ENCODE measurements around the gene ZYX.

ZYX gene

GRCh38 chr7:143380646-143381426 is at the start of gene ZYX:
ZYX (plus strand) TSS chr7:143381345; CDS start chr7:143381572, 227 bp downstream.
- Mint-ChIP-seq H3K9me3 (no peaks in the 10 kb centered on the region), H3K27me3 (no peaks in the 10 kb centered on the region), H3K4me1 (peaks cover 14% of the 10 kb centered on the region), H3K27ac (peak within 1 kb of the TSS; percentile 83), H3K4me3 (peak within 1 kb of the TSS; percentile 85), H3K36me3 (no peaks in the 10 kb centered on the region)
- DNase-seq (ENCODE audit: low spot score in 2 of 2) (peak; percentile 71 to 73), ATAC-seq (ENCODE audit: low read depth) (peak; percentile 73)

- Mint-ChIP-seq H3K27ac (no peak overlapping the region), H3K9me3 (no peaks in the 10 kb centered on the region), H3K36me3 (no peaks in the 10 kb centered on the region), H3K27me3 (no peaks in the 10 kb centered on the region), H3K4me3 (no peak overlapping the region), H3K4me1 (peaks cover 5% of the 10 kb centered on the region)
- DNase-seq (ENCODE audit: low spot score in 2 of 2) (no peak), ATAC-seq (ENCODE audit: low read depth) (no peak)
Measured at GRCh38 chr7:143334244-143334643, 46.9 kb upstream of the ZYX start.

DNA sequence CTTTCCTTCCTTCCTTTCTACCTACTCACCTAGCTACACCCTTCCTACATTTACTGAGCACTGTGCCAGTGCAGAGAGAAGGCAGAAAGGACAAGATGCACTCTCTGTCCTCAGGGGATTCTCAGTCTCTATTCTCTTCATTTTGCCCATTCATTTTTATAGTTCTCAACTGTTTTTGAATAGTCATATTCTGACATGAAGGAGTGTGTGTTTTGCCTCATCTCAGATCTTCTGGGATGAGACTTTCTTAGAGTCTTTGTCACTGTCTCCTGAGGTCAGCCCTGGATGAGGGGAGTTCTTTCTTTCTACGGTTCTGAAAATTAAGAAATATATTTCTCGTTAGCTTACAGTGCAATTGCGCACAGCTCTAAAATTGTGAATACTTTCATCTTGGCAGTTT is 43.9 kb upstream of the ZYX start:
- H3K4me3 Mint-ChIP-seq, result no peak overlapping the region
- H3K27ac Mint-ChIP-seq, result no peak overlapping the region
- ATAC-seq (ENCODE audit: low read depth) (no peak), DNase-seq (ENCODE audit: low spot score in 2 of 2) (no peak)
- peaks cover 7% of the 10 kb centered on the region for H3K4me1 Mint-ChIP-seq
- H3K9me3 Mint-ChIP-seq, result no peaks in the 10 kb centered on the region
- H3K27me3 Mint-ChIP-seq, result peaks cover 13% of the 10 kb centered on the region
- H3K36me3 Mint-ChIP-seq, result no peaks in the 10 kb centered on the region

DNA sequence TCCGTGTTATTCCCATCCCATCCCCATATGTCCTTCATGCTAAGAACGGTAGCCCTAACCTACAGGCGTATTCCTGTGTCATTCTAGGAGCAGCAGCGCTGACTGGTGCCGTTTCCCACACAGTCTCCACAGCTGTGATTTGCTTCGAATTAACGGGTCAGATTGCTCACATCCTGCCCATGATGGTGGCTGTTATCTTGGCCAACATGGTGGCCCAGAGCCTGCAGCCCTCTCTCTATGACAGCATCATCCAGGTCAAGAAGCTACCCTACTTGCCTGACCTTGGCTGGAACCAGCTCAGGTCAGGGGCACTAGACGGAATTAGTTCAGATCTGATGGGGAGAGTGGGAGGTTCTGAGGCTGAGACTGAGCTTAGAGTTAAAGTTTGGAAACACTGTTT is 39.3 kb upstream of the ZYX start:
- Mint-ChIP-seq H3K9me3 (no peaks in the 10 kb centered on the region), H3K27me3 (peaks cover 23% of the 10 kb centered on the region), H3K27ac (no peak overlapping the region), H3K4me3 (no peak overlapping the region), H3K4me1 (peaks cover 12% of the 10 kb centered on the region), H3K36me3 (no peaks in the 10 kb centered on the region)
- ATAC-seq (ENCODE audit: low read depth), result no peak
- DNase-seq (ENCODE audit: low spot score in 2 of 2), result no peak

GRCh38 chr7:143343596-143343995 is 37.5 kb upstream of the ZYX start:
- Mint-ChIP-seq H3K9me3 (no peaks in the 10 kb centered on the region), H3K36me3 (no peaks in the 10 kb centered on the region), H3K27ac (no peak overlapping the region), H3K27me3 (peaks cover 28% of the 10 kb centered on the region), H3K4me3 (no peak overlapping the region), H3K4me1 (peaks cover 9% of the 10 kb centered on the region)
- DNase-seq (ENCODE audit: low spot score in 2 of 2) (no peak), ATAC-seq (ENCODE audit: low read depth) (no peak)

- peak overlapping the region; percentile 15 for H3K27ac Mint-ChIP-seq
- DNase-seq (ENCODE audit: low spot score in 2 of 2) (peak; percentile 38 to 39), ATAC-seq (ENCODE audit: low read depth) (peak; percentile 98)
- H3K9me3 Mint-ChIP-seq, result no peaks in the 10 kb centered on the region
- H3K4me3 Mint-ChIP-seq, result peak overlapping the region; percentile 76
- H3K4me1 Mint-ChIP-seq, result peaks cover 5% of the 10 kb centered on the region
- peaks cover 23% of the 10 kb centered on the region for H3K27me3 Mint-ChIP-seq
- no peaks in the 10 kb centered on the region for H3K36me3 Mint-ChIP-seq
Measured at GRCh38 chr7:143345428-143345900, 35.7 kb upstream of the ZYX start.

DNA sequence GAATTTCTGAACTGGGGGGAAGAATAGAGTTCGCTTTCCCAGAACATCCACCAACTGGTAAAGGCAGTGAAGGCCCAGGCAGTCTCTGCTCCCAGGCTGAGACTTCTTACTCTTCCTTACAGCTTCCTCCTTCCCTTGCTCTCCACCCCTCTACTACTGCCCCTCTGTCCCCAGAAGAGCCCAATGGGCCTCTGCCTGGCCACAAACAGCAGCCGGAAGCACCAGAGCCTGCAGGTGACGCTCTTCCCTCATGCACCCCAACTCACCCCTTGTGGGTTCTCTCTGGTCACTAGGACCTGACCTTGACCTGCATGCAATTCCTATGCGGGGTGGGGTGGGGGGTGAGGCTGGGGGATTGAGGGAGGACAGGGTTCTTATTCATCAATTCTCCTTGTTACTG is 35.1 kb upstream of the ZYX start:
- DNase-seq (ENCODE audit: low spot score in 2 of 2) (no peak), ATAC-seq (ENCODE audit: low read depth) (no peak)
- H3K4me1 Mint-ChIP-seq, result peaks cover 5% of the 10 kb centered on the region
- H3K36me3 Mint-ChIP-seq, result no peaks in the 10 kb centered on the region
- H3K4me3 Mint-ChIP-seq, result no peak overlapping the region
- H3K27me3 Mint-ChIP-seq, result peaks cover 23% of the 10 kb centered on the region
- no peaks in the 10 kb centered on the region for H3K9me3 Mint-ChIP-seq
- H3K27ac Mint-ChIP-seq, result no peak overlapping the region

DNA sequence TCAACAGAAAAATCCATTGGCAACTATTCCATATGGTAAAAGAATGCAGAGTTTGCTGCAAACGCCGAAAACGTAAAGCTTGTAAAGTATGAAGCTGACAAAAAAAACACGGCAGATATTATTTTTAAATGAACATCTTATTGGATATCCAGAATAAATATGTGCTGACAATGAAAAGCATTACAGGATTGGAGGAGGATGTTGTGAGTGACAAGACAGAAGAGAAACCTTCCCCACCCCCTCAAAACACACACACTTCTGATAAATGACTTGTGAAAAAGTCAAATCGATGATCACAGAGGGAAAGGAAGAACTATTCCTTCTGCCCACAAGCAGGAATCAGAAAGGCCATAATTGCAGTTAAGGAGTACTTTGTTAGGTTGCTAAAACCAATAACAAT is 33.2 kb upstream of the ZYX start:
- no peak overlapping the region for H3K4me3 Mint-ChIP-seq
- H3K36me3 Mint-ChIP-seq, result no peaks in the 10 kb centered on the region
- no peak overlapping the region for H3K27ac Mint-ChIP-seq
- DNase-seq (ENCODE audit: low spot score in 2 of 2) (no peak), ATAC-seq (ENCODE audit: low read depth) (no peak)
- H3K9me3 Mint-ChIP-seq, result no peaks in the 10 kb centered on the region
- H3K27me3 Mint-ChIP-seq, result peaks cover 28% of the 10 kb centered on the region
- H3K4me1 Mint-ChIP-seq, result peaks cover 5% of the 10 kb centered on the region

DNA sequence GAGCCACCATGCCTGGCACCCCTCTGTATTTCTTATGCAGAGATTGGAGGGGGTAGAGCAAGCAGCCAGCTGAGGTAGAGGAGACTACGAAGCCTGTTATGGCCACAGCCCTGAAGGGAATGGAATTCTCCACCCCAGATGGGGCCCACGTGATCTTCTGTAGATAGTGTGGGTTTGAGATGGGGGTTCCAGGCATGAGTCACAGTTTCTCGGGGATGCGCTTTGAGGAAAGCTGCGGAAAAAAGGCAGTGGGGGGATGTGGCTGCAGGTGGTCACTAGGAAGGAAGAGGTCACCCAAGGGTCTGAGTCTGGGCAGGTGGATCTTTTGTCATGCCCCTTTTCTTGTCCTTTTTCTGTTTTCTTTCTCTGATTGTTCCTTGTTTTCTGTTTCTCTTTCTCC is 30.1 kb upstream of the ZYX start:
- Mint-ChIP-seq H3K4me3 (no peak overlapping the region), H3K9me3 (no peaks in the 10 kb centered on the region), H3K4me1 (no peaks in the 10 kb centered on the region), H3K36me3 (no peaks in the 10 kb centered on the region), H3K27ac (no peak overlapping the region), H3K27me3 (peaks cover 25% of the 10 kb centered on the region)
- ATAC-seq (ENCODE audit: low read depth) (no peak), DNase-seq (ENCODE audit: low spot score in 2 of 2) (no peak)

DNA sequence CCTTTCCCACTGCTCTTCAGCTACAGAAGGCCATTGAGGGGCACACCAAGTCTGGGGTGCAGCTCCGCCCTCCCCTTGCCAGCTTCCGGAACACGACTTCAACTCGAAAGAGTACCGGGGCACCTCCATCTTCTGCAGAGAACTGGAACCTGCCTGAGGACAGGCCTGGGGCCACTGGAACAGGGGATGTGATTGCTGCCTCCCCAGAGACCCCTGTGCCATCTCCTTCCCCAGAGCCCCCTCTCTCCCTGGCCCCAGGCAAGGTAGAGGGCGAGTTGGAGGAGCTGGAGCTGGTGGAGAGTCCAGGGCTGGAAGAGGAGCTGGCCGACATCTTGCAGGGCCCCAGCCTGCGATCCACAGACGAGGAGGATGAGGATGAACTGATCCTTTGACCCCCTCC is 29.6 kb upstream of the ZYX start:
- no peaks in the 10 kb centered on the region for H3K4me1 Mint-ChIP-seq
- no peaks in the 10 kb centered on the region for H3K36me3 Mint-ChIP-seq
- DNase-seq (ENCODE audit: low spot score in 2 of 2) (no peak), ATAC-seq (ENCODE audit: low read depth) (no peak)
- peaks cover 24% of the 10 kb centered on the region for H3K27me3 Mint-ChIP-seq
- no peaks in the 10 kb centered on the region for H3K9me3 Mint-ChIP-seq
- no peak overlapping the region for H3K27ac Mint-ChIP-seq
- no peak overlapping the region for H3K4me3 Mint-ChIP-seq

- no peak overlapping the region for H3K27ac Mint-ChIP-seq
- H3K9me3 Mint-ChIP-seq, result no peaks in the 10 kb centered on the region
- H3K4me1 Mint-ChIP-seq, result no peaks in the 10 kb centered on the region
- no peak for ATAC-seq (ENCODE audit: low read depth)
- H3K36me3 Mint-ChIP-seq, result no peaks in the 10 kb centered on the region
- DNase-seq (ENCODE audit: low spot score in 2 of 2), result no peak
- peaks cover 20% of the 10 kb centered on the region for H3K27me3 Mint-ChIP-seq
- H3K4me3 Mint-ChIP-seq, result no peak overlapping the region
Measured at GRCh38 chr7:143352531-143353002, 28.6 kb upstream of the ZYX start.

- no peaks in the 10 kb centered on the region for H3K36me3 Mint-ChIP-seq
Measured at GRCh38 chr7:143354376-143354775, 26.8 kb upstream of the ZYX start.

DNA sequence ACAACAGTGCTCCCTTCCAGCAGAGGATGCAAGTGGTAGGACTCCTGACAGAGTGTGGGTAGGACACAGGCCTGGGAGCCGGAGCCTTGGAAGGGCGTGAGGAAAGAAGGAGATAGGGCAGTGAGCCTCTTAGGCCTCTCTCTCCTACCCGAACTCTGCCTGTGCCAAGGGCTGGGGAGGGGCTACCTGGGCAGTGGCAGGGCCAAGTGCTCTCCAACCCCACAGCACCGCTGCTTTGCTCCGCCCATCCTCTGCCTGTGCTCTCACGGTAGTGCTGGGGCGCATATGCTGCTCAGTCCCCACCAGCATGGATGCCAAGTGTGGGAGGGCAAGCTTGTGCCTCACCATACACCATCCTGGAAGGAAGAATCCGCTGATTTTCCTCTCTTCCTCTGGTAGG is 26.2 kb upstream of the ZYX start:
- ATAC-seq (ENCODE audit: low read depth) (no peak), DNase-seq (ENCODE audit: low spot score in 2 of 2) (no peak)
- no peaks in the 10 kb centered on the region for H3K4me1 Mint-ChIP-seq
- no peaks in the 10 kb centered on the region for H3K36me3 Mint-ChIP-seq
- no peaks in the 10 kb centered on the region for H3K9me3 Mint-ChIP-seq
- H3K27ac Mint-ChIP-seq, result no peak overlapping the region
- no peak overlapping the region for H3K4me3 Mint-ChIP-seq
- H3K27me3 Mint-ChIP-seq, result peaks cover 17% of the 10 kb centered on the region

More at GRCh38 chr7:143354376-143354775, 26.8 kb upstream of the ZYX start:
- peaks cover 19% of the 10 kb centered on the region for H3K27me3 Mint-ChIP-seq
- no peak for ATAC-seq (ENCODE audit: low read depth)
- H3K4me1 Mint-ChIP-seq, result no peaks in the 10 kb centered on the region
- H3K9me3 Mint-ChIP-seq, result no peaks in the 10 kb centered on the region
- no peak overlapping the region for H3K4me3 Mint-ChIP-seq
- DNase-seq (ENCODE audit: low spot score in 2 of 2), result no peak
- H3K27ac Mint-ChIP-seq, result no peak overlapping the region

GRCh38 chr7:143355450-143356385 is 25.4 kb upstream of the ZYX start:
- H3K4me3 Mint-ChIP-seq, result no peak overlapping the region
- ATAC-seq (ENCODE audit: low read depth) (no peak), DNase-seq (ENCODE audit: low spot score in 2 of 2) (no peak)
- H3K27ac Mint-ChIP-seq, result no peak overlapping the region
- H3K4me1 Mint-ChIP-seq, result no peaks in the 10 kb centered on the region
- no peaks in the 10 kb centered on the region for H3K36me3 Mint-ChIP-seq
- no peaks in the 10 kb centered on the region for H3K9me3 Mint-ChIP-seq
- H3K27me3 Mint-ChIP-seq, result peaks cover 19% of the 10 kb centered on the region

Data from memory B cell (primary cell).